T-cell (primary cell): ENCODE data around the gene BCL2. TPM values are rescaled to one million over a fixed set of nuclear protein-coding genes. Genes with fewer than 3 reads are reported as not detected.

Experiments
- ATAC-seq, 4 experiments: fragments of 200-7000 bp in 3 of 4; fragments of 150-1000 bp in 1 of 4; cut with Tn5 transposase; replicated peaks in 1 of 4; 1 replicate in 3 of 4; 2 replicates in 1 of 4; pipeline ENCODE4 v1.10.0; 2021; ENCODE audit warnings: moderate library complexity in 3 of 4, mild to moderate bottlenecking in 2 of 4, moderate number of reproducible peaks in 1 of 4
- CTCF ChIA-PET, 2 donors: fragments of 300-600 bp; sonication (Branson Sonifier 250); formaldehyde crosslinking; loops; one replicate each; lab custom pipeline; 2022; ENCODE audit warnings: antibody characterized with exemption in 2 of 2; lab: Charles Lee
- POLR2A ChIA-PET, 2 donors: fragments of 300-600 bp; sonication (Branson Sonifier 250); formaldehyde crosslinking; loops; one replicate each; lab custom pipeline; 2022; ENCODE audit warnings: antibody characterized with exemption in 2 of 2; lab: Charles Lee
- DNase-seq, 35 experiments: peaks; one replicate each; pipeline versions ENCODE4 v3.0.0 to v3.0.0-alpha.2; 2013 to 2023
- H3K27ac ChIP-seq: one replicate; pipeline ENCODE4 v1.5.1; 2013; ENCODE audit warnings: low read length
- H3K27me3 ChIP-seq, 2 experiments: replicated peaks in 1 of 2; 1 replicate in 1 of 2; 2 replicates in 1 of 2; pipeline versions ENCODE4 v1.6.1 to v1.7.0; 2013; ENCODE audit warnings: low read length in 1 of 2, mixed read lengths in 1 of 2; ENCODE audit not compliant: control insufficient read depth in 2 of 2, insufficient read depth in 2 of 2; ENCODE audit errors: extremely low read depth in 1 of 2
- H3K36me3 ChIP-seq, 2 donors: 1 replicate in 1 of 2; 2 replicates in 1 of 2; pipeline versions ENCODE4 v1.6.1 to v1.7.0; 2013; ENCODE audit warnings: low read length in 1 of 2; ENCODE audit not compliant: control insufficient read depth in 2 of 2, insufficient read depth in 1 of 2; ENCODE audit errors: extremely low read depth in 1 of 2
- H3K4me1 ChIP-seq, 2 experiments: 1 replicate in 1 of 2; 2 replicates in 1 of 2; pipeline versions ENCODE4 v1.6.1 to v1.7.0; 2013; ENCODE audit warnings: low read length in 2 of 2, mixed read lengths in 1 of 2; ENCODE audit not compliant: insufficient read depth in 2 of 2, control insufficient read depth in 1 of 2; ENCODE audit errors: extremely low read depth in 1 of 2
- H3K4me3 ChIP-seq, 2 donors: 1 replicate in 1 of 2; 2 replicates in 1 of 2; pipeline versions ENCODE4 v1.5.1 to v1.7.0; 2013; ENCODE audit warnings: mild to moderate bottlenecking in 2 of 2, low read length in 1 of 2, moderate library complexity in 1 of 2; ENCODE audit not compliant: control insufficient read depth in 1 of 2; ENCODE audit errors: extremely low read depth in 1 of 2
- H3K9me3 ChIP-seq: 2 replicates; pipeline ENCODE4 v1.7.0; 2013
- H3K27ac Mint-ChIP-seq, 2 donors: one replicate each; pipeline ENCODE4 v1.8.0; 2020 to 2021; ENCODE audit warnings: mild to moderate bottlenecking in 2 of 2, mixed read lengths in 2 of 2
- H3K27me3 Mint-ChIP-seq, 2 donors: one replicate each; pipeline ENCODE4 v1.8.0; 2021 to 2022; ENCODE audit warnings: mixed read lengths in 2 of 2
- H3K36me3 Mint-ChIP-seq: one replicate; pipeline ENCODE4 v1.8.0; 2021; ENCODE audit warnings: mixed read lengths
- H3K4me1 Mint-ChIP-seq, 3 donors: one replicate each; pipeline ENCODE4 v1.8.0; 2020 to 2022; ENCODE audit warnings: mixed read lengths in 3 of 3, mild to moderate bottlenecking in 1 of 3
- H3K4me3 Mint-ChIP-seq, 3 donors: one replicate each; pipeline ENCODE4 v1.8.0; 2020 to 2022; ENCODE audit warnings: mild to moderate bottlenecking in 3 of 3, mixed read lengths in 3 of 3, moderate library complexity in 3 of 3
- H3K9me3 Mint-ChIP-seq, 3 donors: one replicate each; pipeline ENCODE4 v1.8.0; 2020 to 2022; ENCODE audit warnings: mixed read lengths in 3 of 3
- WGBS: methylation state at CpG from one replicate; pipeline ENCODE4 v1.1.5; 2013; ENCODE audit warnings: missing lambda C conversion rate; ENCODE audit not compliant: insufficient coverage; 5-methylcytosine and 5-hydroxymethylcytosine counted together
- total RNA-seq, 35 experiments: library from RNA in 6 of 35; stranded (reverse) in 6 of 35; fragments of 120-200 nt in 1 of 35; gene quantifications; one replicate each; pipeline versions ENCODE4 v1.2.1 to v1.2.4 and lab custom pipeline; 2013 to 2026

The BCL2 gene
- total RNA-seq, 5 donors from 2014 or later (not counting 1 experiment from before 2014, with no cell fraction given): 113 to 201 (median 123) TPM

DNA sequence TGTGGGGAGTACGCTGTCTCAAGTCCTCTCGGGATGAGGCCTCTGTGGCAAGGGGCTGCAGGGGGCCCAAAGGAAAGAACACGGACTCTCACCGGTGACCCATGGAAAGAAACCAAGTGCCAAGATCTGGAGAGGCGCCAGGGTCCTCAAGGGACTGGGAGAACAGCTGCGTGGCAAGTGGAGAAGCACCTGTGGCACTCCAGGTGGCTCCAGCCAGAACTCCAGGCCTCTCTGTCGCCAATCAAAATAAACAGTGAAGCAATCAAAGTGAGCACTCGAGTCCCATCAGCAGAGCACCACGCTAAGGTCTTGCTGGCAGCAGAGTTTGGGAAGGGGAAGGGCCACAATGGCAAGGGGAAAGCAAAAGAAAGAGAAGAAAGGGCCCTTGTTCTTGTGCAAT is 54.7 kb downstream of the BCL2 start:
- H3K27me3 Mint-ChIP-seq: no peaks in the 10 kb centered on the region
- no peak overlapping the region for H3K27ac ChIP-seq
- peaks cover 0 to 3% of the 10 kb centered on the region in 2 donors for H3K36me3 ChIP-seq
- ATAC-seq (no peak), DNase-seq (no peak)
- H3K27me3 ChIP-seq: no peaks in the 10 kb centered on the region
- H3K9me3 ChIP-seq: no peaks in the 10 kb centered on the region
- H3K4me1 Mint-ChIP-seq: peaks cover 73 to 92% (median 75%) of the 10 kb centered on the region in 3 donors
- WGBS: 96% methylated on average over 8 of the region's 9 CpGs
- ChIA-PET POLR2A (no interaction called here), CTCF (no interaction called here)
- H3K4me3 Mint-ChIP-seq: no peak overlapping the region
- H3K4me1 ChIP-seq: peaks cover 17 to 20% of the 10 kb centered on the region in 2 experiments
- H3K27ac Mint-ChIP-seq: peak overlapping the region in 1 of 2 donors; percentile 10
- no peak overlapping the region for H3K4me3 ChIP-seq
- H3K9me3 Mint-ChIP-seq: no peaks in the 10 kb centered on the region
- peaks cover 38% of the 10 kb centered on the region for H3K36me3 Mint-ChIP-seq

- peaks cover 74 to 92% (median 75%) of the 10 kb centered on the region in 3 donors for H3K4me1 Mint-ChIP-seq
- no peak overlapping the region for H3K27ac ChIP-seq
- DNase-seq: no peak
- 100% methylated on average over 1 of the region's 2 CpGs for WGBS
- no peak for ATAC-seq
- H3K4me3 Mint-ChIP-seq: no peak overlapping the region
- H3K9me3 ChIP-seq: no peaks in the 10 kb centered on the region
- no peak overlapping the region for H3K4me3 ChIP-seq
- peak overlapping the region in 1 of 2 donors; percentile 17 for H3K27ac Mint-ChIP-seq
- no peaks in the 10 kb centered on the region for H3K27me3 ChIP-seq
- peaks cover 0 to 5% of the 10 kb centered on the region in 2 donors for H3K36me3 ChIP-seq
- POLR2A ChIA-PET: no interaction called here
- peaks cover 51% of the 10 kb centered on the region for H3K36me3 Mint-ChIP-seq
- CTCF ChIA-PET: interaction anchor here (0.5 to 1.5 kb wide), 2 partner anchors 10 to 60 kb away, joined by 4 read pairs; no protein-coding TSS in a partner anchor
- H3K27me3 Mint-ChIP-seq: no peaks in the 10 kb centered on the region
- peaks cover 15 to 29% of the 10 kb centered on the region in 2 experiments for H3K4me1 ChIP-seq
- no peaks in the 10 kb centered on the region for H3K9me3 Mint-ChIP-seq
Observed at GRCh38 chr18:63263444-63263843, 56.1 kb downstream of the BCL2 start.

- Mint-ChIP-seq H3K36me3 (peaks cover 54% of the 10 kb centered on the region), H3K9me3 (no peaks in the 10 kb centered on the region), H3K4me3 (no peak overlapping the region), H3K27me3 (no peaks in the 10 kb centered on the region), H3K27ac (peak overlapping the region; percentile 49 to 54), H3K4me1 (peaks cover 70 to 90% (median 73%) of the 10 kb centered on the region in 3 donors)
- ChIA-PET CTCF (interaction anchor here (0.5 to 1.5 kb wide), 2 partner anchors 10 to 61 kb away, joined by 4 read pairs; no protein-coding TSS in a partner anchor), POLR2A (no interaction called here)
- Histone ChIP-seq H3K4me3 (no peak overlapping the region), H3K4me1 (peaks cover 7 to 27% of the 10 kb centered on the region in 2 experiments), H3K27ac (no peak overlapping the region), H3K36me3 (peaks cover 0 to 5% of the 10 kb centered on the region in 2 donors), H3K9me3 (no peaks in the 10 kb centered on the region), H3K27me3 (no peaks in the 10 kb centered on the region)
- ATAC-seq (no peak), DNase-seq (no peak)
- WGBS: no CpG with 5 or more reads among the region's 12 CpGs
Observed at GRCh38 chr18:63262369-63263335, 56.9 kb downstream of the BCL2 start.

GRCh38 chr18:63261029-63261428 is 58.5 kb downstream of the BCL2 start:
- Mint-ChIP-seq H3K36me3 (peaks cover 63% of the 10 kb centered on the region), H3K27ac (peak overlapping the region; percentile 10 to 65), H3K9me3 (no peaks in the 10 kb centered on the region), H3K27me3 (no peaks in the 10 kb centered on the region), H3K4me1 (peaks cover 71 to 91% (median 75%) of the 10 kb centered on the region in 3 donors), H3K4me3 (no peak overlapping the region)
- Histone ChIP-seq H3K4me1 (peaks cover 0 to 18% of the 10 kb centered on the region in 2 experiments), H3K27ac (no peak overlapping the region), H3K9me3 (no peaks in the 10 kb centered on the region), H3K36me3 (peaks cover 5% of the 10 kb centered on the region in 2 donors), H3K27me3 (no peaks in the 10 kb centered on the region), H3K4me3 (no peak overlapping the region)
- ChIA-PET CTCF (no interaction called here), POLR2A (interaction anchor here (0.7 kb wide), 2 partner anchors 10 to 23 kb away, joined by 3 to 6 read pairs; no protein-coding TSS in a partner anchor)
- DNase-seq (no peak), ATAC-seq (no peak)
- WGBS: 100% methylated on average over 1 of the region's 3 CpGs

GRCh38 chr18:63260380-63260754 is 59.2 kb downstream of the BCL2 start:
- Mint-ChIP-seq H3K4me1 (peaks cover 69 to 90% (median 80%) of the 10 kb centered on the region in 3 donors), H3K4me3 (no peak overlapping the region)

DNA sequence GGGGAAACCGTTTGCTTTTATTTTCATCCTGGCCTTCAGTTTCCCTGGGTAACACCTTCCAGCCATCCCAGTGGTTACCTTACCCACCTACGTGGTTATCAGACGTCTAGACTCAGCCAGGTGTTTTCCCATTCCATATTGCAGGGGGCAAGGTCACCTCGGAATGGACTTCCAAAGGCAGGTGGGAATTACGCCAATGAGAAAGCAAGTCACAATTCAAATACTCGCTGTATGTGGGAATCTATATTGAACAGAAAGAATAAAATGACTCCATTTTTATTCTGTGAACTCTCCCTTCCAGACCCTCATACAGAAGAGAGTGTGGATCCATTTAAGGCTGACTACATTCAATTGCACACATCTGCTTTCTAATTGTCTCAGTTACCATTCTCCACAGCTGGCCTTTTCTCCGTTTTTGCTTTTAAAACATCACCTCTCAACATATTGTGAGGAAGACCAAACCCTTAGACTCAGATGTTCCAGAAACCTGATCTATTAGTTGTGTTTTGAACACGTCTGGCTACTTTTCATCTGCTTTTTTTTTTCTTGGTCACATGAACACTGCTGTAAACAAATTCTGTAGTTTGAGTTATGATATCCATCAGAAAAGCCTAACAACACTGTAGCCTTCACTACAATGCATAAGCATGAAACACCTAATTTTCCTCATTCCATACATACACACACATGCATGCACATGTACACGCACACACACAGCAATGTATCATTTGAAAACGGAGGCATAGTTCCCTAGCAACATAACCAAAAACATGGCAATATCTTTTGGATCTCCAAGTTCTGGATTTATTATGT is 59.8 kb downstream of the BCL2 start:
- WGBS: 64% methylated on average over 2 of the region's 10 CpGs
- DNase-seq (no peak), ATAC-seq (no peak)
- Mint-ChIP-seq H3K4me3 (peak overlapping the region in 1 of 3 donors; percentile 59), H3K27me3 (no peaks in the 10 kb centered on the region), H3K4me1 (peaks cover 68 to 90% (median 83%) of the 10 kb centered on the region in 3 donors), H3K27ac (peak overlapping the region; percentile 34 to 65), H3K9me3 (no peaks in the 10 kb centered on the region), H3K36me3 (peaks cover 72% of the 10 kb centered on the region)
- Histone ChIP-seq H3K36me3 (peaks cover 4 to 6% of the 10 kb centered on the region in 2 donors), H3K9me3 (no peaks in the 10 kb centered on the region), H3K4me1 (peaks cover 0 to 18% of the 10 kb centered on the region in 2 experiments), H3K27ac (no peak overlapping the region), H3K4me3 (no peak overlapping the region), H3K27me3 (no peaks in the 10 kb centered on the region)
- ChIA-PET CTCF (no interaction called here), POLR2A (no interaction called here)

More at GRCh38 chr18:63260380-63260754, 59.2 kb downstream of the BCL2 start:
- WGBS: 100% methylated on average over 3 of the region's 7 CpGs
- H3K9me3 ChIP-seq: no peaks in the 10 kb centered on the region
- ChIA-PET CTCF (no interaction called here), POLR2A (interaction anchor here in 1 of 2 donors (0.7 kb wide), 1 partner anchor 24 kb away, joined by 3 read pairs; no protein-coding TSS in a partner anchor)
- ATAC-seq: no peak
- H3K27me3 ChIP-seq: no peaks in the 10 kb centered on the region
- no peak overlapping the region for H3K27ac ChIP-seq
- Mint-ChIP-seq H3K9me3 (no peaks in the 10 kb centered on the region), H3K36me3 (peaks cover 69% of the 10 kb centered on the region), H3K27me3 (no peaks in the 10 kb centered on the region), H3K27ac (peak overlapping the region; percentile 63 to 65)
- H3K36me3 ChIP-seq: peaks cover 5 to 6% of the 10 kb centered on the region in 2 donors
- peaks cover 0 to 18% of the 10 kb centered on the region in 2 experiments for H3K4me1 ChIP-seq
- H3K4me3 ChIP-seq: no peak overlapping the region
- DNase-seq: no peak
